Right hindlimb (tissue), 1 donor: ENCODE data around the gene JHY.

Source experiments
- DNase-seq: peaks from one replicate; pipeline ENCODE4 v3.0.0-alpha.2; 2018

JHY gene

GRCh38 chr11:122963961-122964360 is 81.4 kb downstream of the JHY start:
- DNase-seq: no peak

DNA sequence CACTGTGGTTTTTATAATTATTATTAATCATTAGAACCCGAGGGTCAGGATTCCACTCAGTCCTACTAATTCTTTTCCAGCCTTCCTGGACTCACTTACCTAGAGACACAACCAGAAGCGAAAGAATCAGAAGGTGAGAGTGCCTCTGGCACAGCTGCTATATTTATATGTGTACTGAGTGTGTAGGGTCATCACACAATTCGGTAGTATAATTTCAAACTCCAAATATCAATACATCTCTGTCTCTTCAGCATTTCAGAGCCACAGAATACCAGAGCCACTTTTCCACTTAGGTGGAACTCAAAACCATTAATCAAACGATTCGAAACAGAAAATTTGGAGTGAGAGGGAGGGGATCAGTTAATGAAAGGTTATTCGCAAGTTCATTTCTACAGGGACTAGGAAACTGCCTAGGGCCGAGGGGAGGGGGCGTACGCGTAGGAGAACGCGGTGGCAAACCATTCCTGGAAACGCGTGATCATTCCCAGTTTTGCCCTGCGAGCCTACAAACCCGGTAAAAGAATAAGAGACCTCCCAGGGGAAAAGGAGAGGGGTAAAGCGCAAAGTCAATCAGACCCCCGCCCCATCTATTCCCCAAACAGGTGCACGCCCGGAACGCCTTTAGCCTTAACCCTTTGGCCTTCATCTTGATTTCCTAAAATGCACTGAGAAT is 93.6 kb downstream of the JHY start:
- no peak for DNase-seq

- peak; percentile 22 for DNase-seq
Measured at GRCh38 chr11:122976734-122977469, 94.3 kb downstream of the JHY start.

DNA sequence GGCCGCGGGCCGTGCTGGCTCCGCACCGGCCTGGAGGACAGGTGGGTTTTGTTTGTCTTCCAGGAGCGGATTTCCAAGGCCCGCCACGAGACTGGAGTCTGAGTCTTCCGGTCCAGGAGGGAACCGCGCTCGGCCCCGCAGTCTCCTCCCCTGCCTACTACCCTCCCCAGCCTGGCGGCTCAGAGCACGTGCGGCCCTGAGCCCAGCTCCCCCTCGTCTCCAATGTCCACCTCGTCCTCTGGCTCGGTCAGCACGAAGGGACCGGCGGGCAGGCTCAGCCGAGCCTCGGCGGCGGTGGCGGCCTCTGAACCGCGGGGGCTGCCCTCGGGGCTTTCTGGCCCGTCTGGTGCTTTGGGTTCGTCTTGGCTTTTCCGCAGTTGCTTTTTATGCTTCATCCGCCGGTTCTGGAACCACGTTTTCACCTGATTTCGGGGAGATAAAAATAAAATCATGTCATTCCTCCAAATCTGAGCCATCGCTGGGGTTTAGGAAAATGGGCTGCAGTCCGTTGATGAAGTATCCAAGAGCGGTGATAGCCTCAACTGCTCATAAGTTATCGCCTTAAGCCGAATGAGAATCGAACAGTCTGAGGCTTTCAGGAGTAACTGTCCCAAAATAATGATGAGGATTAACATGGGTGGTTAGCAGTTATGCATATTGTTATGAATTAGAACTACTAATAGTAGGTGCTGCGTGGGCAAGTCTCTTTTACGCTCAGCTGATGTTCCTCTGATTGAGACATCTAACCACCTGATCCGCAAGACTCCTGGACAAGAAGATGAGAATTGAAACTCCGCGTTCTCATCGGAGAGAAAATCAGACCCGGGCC is 95.1 kb downstream of the JHY start:
- DNase-seq: peak; percentile 22

GRCh38 chr11:122978299-122978620 is 95.7 kb downstream of the JHY start:
- DNase-seq: no peak

DNA sequence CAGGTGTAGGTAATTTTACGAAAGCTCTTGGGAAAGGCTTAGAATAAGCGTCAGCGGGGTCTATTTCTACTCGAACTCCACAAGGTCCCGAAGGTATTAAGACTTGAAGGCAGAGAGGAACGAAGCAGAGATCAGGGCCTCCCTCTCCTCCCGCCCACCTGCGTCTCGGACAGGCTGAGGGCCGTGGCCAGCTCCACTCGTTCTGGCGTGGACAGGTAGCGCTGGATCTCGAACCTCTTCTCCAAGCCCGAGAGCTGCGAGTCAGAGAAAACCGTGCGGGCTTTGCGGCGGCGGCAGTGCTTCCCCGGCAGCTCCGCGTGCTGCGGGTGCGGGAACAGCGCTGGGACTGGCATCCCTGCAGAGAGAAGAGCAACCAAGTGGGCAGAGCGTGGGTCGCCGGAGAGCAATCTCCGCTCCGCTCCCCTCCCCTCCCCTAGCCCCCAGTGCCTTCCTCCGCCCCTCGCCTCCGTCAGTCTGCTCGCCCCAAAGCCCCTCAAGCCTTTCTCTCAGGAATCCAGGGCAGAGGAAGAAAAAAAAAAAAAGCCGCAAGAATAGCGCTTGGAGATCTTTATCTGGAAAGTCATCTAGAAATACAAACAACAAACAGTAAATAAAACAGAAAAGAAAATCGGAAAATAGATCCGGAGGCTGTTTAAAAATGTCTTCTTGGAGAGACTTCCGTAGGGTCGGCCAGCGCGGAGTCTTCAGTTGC is 96.7 kb downstream of the JHY start:
- no peak for DNase-seq

DNA sequence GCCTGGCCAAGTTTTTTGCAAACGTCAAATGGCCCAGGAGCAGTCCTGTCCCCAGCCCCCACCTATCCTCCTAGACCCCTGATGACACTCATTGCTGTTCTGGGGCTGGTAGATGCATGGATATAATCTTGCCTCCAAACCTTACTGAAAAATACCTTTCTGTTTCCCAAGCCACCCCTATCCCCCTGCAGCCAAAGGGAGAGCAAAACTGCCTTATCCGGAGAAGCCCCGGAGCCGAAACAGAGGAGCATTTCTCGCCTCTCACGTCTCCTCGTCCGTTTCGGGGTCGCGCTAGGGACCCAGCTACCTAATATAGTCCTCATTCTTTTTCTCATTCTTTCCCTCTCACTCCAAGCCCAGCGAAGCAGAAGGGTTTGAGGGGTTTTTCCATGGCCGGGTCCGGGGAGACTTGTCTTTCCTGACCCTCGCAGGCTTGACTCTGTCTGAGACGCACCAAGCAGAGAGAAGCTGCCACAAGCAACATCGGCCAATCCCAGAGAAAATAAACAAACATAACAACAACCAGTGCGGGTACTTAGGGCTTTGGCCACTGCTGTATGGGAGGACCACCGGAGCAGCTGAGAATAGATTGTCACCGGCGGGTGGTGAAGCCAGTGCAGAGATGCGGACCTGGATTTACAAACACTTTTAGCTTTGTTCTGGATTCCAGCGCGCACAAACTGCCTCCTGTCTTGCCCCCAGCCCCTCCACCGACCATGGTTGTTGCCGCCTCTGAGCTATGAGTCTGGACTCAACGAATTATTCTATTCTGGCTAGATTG is 97.4 kb downstream of the JHY start:
- no peak for DNase-seq

- peak; percentile 83 for DNase-seq
Measured at GRCh38 chr11:122981388-122982264, 99.1 kb downstream of the JHY start, which contains the start of gene BSX. Gene BSX (minus strand): TSS chr11:122981834. CDS start chr11:122981671, 163 bp downstream.

GRCh38 chr11:122983438-122984185 is 101.1 kb downstream of the JHY start:
- no peak for DNase-seq

DNA sequence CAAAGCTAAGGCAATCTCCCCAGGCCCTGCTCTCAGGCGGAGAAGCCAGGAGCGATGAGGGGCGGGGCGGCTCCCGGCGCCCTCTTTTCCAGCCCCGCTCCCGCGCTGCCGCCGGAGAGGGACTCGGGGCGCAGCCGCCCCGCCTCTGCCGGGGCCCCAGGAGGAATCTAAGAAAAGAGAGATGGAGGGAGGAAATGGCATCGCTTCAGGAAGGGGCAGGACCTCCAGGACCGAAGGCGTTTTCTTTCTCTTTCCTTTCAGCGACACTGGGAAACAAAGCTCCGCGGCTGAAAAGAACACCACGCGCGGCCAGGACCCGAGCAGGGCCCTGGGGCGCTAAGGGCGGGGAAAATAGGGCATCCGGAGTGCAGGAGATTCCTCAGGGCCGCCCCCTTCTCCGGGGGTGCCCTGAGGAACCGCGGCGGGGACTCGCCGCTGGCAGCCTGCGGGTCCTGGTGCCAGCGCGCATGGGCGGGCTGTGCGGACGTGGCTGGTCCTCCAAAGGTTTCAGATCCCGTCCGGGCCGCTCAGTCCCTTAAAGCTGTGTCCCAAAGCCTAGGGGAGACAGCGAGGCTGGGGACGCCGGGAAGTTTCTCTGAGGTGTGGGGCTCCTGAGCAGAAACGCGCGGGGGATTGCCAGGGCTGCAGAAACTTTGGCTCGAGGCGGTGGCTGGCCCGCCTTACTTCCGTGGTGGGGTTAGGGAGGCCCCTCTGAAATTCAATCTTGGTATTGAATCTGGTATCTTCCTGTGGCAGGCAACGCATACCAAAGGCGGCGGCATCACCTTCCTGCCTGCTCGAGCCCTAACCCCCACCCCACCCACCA is 101.8 kb downstream of the JHY start:
- DNase-seq: peak; percentile 29

DNA sequence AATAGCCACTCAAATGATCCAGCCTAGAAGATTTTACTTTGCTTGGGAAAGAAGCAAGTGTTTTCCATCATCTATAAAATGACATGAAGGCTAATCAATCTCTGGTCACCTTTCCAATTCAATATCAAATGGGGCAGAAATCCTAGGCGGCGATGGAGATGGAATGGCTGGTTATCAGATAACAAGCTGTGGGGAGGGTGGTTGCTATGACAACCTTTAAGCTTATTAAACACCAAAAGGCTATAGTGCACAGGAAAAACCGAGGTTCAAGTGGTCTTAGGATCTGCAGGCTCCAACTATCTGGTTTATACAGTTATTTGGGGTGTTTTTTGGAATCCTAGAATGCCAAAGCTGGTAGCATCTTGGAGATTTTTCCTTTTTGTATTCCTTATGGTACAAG is 113.0 kb downstream of the JHY start:
- DNase-seq: no peak

DNA sequence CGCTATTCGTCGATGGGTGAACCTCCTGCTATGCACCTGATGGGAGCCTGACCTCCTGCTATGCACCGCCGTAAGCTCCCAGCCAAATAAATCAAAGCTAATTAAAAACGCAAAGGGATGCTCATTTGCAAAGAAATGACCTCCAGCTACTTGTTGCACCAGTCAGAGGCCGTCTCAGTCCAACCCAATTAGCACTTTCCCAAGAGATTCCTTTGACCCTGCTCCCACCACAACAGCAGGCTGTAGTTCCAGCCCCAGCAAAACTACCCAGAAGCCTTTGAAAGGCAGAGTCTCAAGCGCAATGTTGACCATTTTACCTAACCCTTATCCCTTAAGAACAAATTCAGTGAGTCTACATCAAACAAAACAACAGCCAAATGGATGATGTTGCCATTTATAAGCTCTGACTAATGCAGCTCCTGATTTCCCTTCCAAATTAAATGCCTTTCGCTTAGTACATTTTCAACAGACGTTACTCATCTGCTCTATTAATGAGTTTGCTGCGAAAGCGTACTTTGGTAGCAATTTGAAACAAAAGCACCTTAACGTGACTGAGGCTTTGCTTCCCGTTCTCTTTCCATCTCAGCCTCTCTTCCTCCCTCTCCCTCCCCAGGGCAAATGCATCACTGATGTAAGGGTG is 116.3 kb downstream of the JHY start:
- DNase-seq: no peak

GRCh38 chr11:123000721-123001120 is 118.2 kb downstream of the JHY start:
- DNase-seq: no peak

DNA sequence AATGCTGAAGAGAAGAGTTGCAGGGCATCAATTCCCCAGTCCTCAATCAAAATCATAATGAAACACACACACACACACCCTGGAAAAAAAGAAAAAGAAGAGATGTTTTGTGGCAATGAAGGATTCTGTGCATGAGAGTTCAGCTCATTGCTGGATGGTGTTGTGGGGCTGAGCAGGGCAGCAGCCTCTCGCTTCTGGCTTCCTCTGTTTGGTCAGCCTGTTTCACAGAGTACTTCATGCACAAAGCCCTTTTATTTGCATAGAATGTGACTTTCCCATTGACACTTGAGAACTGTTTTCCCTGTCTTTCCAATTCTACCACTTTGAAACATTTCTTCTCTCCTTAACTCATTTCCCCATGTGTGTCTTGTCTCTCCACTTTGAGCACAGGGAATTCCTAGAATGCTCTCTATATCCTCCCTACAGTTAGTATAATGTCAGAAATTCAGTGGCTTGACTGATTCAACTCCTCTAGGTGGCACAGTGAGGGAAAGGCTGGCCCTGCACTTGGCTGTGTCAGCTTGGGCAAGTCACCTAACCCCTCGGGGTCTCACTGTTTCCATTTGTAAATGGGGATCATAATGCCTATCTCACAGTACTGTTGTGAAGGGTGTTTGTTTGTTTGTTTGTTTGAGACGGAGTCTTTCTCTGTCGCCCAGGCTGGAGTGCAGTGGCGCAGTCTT is 124.4 kb downstream of the JHY start:
- no peak for DNase-seq
